Measurements from ENCODE around the gene ZKSCAN3. TPM values are rescaled to one million over a fixed set of nuclear protein-coding genes. Genes with fewer than 3 reads are reported as not detected.

The ZKSCAN3 gene
- polyA plus RNA-seq, 1 donor from 2014 or later: 14.9 TPM

- peak overlapping the region; percentile 69 for H3K4me3 ChIP-seq (ENCODE audit: low read length)
- no peaks in the 10 kb centered on the region for H4K20me1 ChIP-seq (ENCODE audit: insufficient read depth)
- H3K9ac ChIP-seq (ENCODE audit: low read length): peak overlapping the region; percentile 97
- H3K27ac ChIP-seq (ENCODE audit: low read length): peak overlapping the region; percentile 100
- no peak overlapping the region for H2AFZ ChIP-seq (ENCODE audit: low read depth, low read length)
- H3K36me3 ChIP-seq (ENCODE audit: insufficient read depth, low read length): no peaks in the 10 kb centered on the region
- peak overlapping the region; percentile 49 for H3K4me2 ChIP-seq (ENCODE audit: low read length)
- peaks cover 15% of the 10 kb centered on the region for H3F3A ChIP-seq (ENCODE audit: insufficient read depth, low read length, poor library complexity, severe bottlenecking)
- peaks cover 13% of the 10 kb centered on the region for H3K79me2 ChIP-seq (replicated peaks; ENCODE audit: insufficient read depth, low read length)
- H3K9me2 ChIP-seq (ENCODE audit: insufficient read depth, low read length): no peaks in the 10 kb centered on the region
- H3K27me3 ChIP-seq (ENCODE audit: insufficient read depth, low read depth, low read length): no peaks in the 10 kb centered on the region
- peak; percentile 70 for TF ChIP-seq EP300 (conservative IDR thresholded peaks at IDR 0.05; ENCODE audit: poor library complexity, severe bottlenecking)
- TF ChIP-seq CTCF (IDR thresholded peaks at IDR 0.05; ENCODE audit: poor library complexity, severe bottlenecking): no peak
- TF ChIP-seq REST (IDR thresholded peaks at IDR 0.05; ENCODE audit: borderline replicate concordance): peak; percentile 65
- no peaks in the 10 kb centered on the region for H3K9me3 ChIP-seq (ENCODE audit: low read length)
These were observed 14.6 kb upstream of the ZKSCAN3 start for GRCh38 chr6:28335040-28335563.

GRCh38 chr6:28335564-28336283 is 14.0 kb upstream of the ZKSCAN3 start, which contains the start of gene ZSCAN31:
TSS of gene ZSCAN31 (minus strand) at chr6:28336148. CDS start at chr6:28329683, 6,465 bp downstream.
- no peak within 1 kb of the TSS for H2AFZ ChIP-seq (ENCODE audit: low read depth, low read length)
- TF ChIP-seq EP300 (conservative IDR thresholded peaks at IDR 0.05; ENCODE audit: poor library complexity, severe bottlenecking) (peak; percentile 73), REST (IDR thresholded peaks at IDR 0.05; ENCODE audit: borderline replicate concordance) (peak; percentile 90), SMC3 (conservative IDR thresholded peaks at IDR 0.05; ENCODE audit: poor library complexity) (peak; percentile 21), MXI1 (conservative IDR thresholded peaks at IDR 0.05; ENCODE audit: poor library complexity, severe bottlenecking) (peak; percentile 64), POLR2AphosphoS5 (IDR thresholded peaks at IDR 0.05) (peak; percentile 97), RAD21 (conservative IDR thresholded peaks at IDR 0.05) (peak; percentile 26), TAF1 (IDR thresholded peaks at IDR 0.05; ENCODE audit: low read depth) (peak; percentile 97), CTCF (IDR thresholded peaks at IDR 0.05; ENCODE audit: poor library complexity, severe bottlenecking) (no peak), EZH2 (IDR thresholded peaks at IDR 0.05; ENCODE audit: borderline replicate concordance, insufficient read depth, low read length, poor library complexity, severe bottlenecking) (no peak)
- H4K20me1 ChIP-seq (ENCODE audit: insufficient read depth): no peaks in the 10 kb centered on the region
- peak within 1 kb of the TSS; percentile 69 for H3K4me3 ChIP-seq (ENCODE audit: low read length)
- H3K36me3 ChIP-seq (ENCODE audit: insufficient read depth, low read length): no peaks in the 10 kb centered on the region
- H3K27me3 ChIP-seq (ENCODE audit: insufficient read depth, low read depth, low read length): no peaks in the 10 kb centered on the region
- H3F3A ChIP-seq (ENCODE audit: insufficient read depth, low read length, poor library complexity, severe bottlenecking): peaks cover 15% of the 10 kb centered on the region
- H3K27ac ChIP-seq (ENCODE audit: low read length): peak within 1 kb of the TSS; percentile 100
- peak within 1 kb of the TSS; percentile 97 for H3K9ac ChIP-seq (ENCODE audit: low read length)
- H3K4me2 ChIP-seq (ENCODE audit: low read length): peak within 1 kb of the TSS; percentile 99
- H3K79me2 ChIP-seq (replicated peaks; ENCODE audit: insufficient read depth, low read length): peaks cover 13% of the 10 kb centered on the region
- H3K9me3 ChIP-seq (ENCODE audit: low read length): no peaks in the 10 kb centered on the region
- no peaks in the 10 kb centered on the region for H3K9me2 ChIP-seq (ENCODE audit: insufficient read depth, low read length)
